HL-60 (cell line): ENCODE results near the gene FGF14.

Experiments used
- CTCF ChIP-seq: IDR thresholded peaks from one replicate; pipeline ENCODE4 v1.5.1; 2011; ENCODE audit warnings: low read length, control low read depth, inconsistent platforms; ENCODE audit not compliant: insufficient read depth
- GABPA ChIP-seq: IDR thresholded peaks from 2 replicates; pipeline ENCODE4 v1.6.1; 2012; ENCODE audit warnings: low read depth
- POLR2AphosphoS5 ChIP-seq: IDR thresholded peaks from 2 replicates; pipeline ENCODE4 v1.6.1; 2012; ENCODE audit warnings: low read depth
- TF ChIP-seq, protein P1 (sequence below): IDR thresholded peaks from 2 replicates; pipeline ENCODE4 v1.6.1; 2012; ENCODE audit warnings: low read depth; ENCODE audit not compliant: insufficient replicate concordance

DNA sequence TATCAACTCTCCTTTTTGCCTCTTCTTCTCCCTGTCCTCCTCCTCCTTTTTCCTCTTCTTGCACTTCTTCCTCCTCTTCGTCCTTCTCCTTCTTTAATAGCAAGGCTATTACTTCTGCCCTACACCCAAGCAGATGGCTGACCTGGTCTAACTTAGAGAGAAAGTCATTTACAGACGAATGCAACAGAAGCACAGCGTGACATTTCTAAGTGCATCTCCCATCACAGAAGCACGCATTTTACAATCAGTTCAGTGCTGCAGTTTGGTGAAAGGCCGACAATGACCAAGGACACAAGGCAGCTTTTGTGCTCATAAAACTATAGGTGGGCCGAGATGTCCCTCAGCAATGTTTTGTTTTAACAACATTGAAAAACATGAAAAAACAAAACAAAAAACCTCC, 231.5 kb downstream of the FGF14 start:
- TF ChIP-seq CTCF (no peak), POLR2AphosphoS5 (no peak), GABPA (no peak)
- TF ChIP-seq, protein P1, sequence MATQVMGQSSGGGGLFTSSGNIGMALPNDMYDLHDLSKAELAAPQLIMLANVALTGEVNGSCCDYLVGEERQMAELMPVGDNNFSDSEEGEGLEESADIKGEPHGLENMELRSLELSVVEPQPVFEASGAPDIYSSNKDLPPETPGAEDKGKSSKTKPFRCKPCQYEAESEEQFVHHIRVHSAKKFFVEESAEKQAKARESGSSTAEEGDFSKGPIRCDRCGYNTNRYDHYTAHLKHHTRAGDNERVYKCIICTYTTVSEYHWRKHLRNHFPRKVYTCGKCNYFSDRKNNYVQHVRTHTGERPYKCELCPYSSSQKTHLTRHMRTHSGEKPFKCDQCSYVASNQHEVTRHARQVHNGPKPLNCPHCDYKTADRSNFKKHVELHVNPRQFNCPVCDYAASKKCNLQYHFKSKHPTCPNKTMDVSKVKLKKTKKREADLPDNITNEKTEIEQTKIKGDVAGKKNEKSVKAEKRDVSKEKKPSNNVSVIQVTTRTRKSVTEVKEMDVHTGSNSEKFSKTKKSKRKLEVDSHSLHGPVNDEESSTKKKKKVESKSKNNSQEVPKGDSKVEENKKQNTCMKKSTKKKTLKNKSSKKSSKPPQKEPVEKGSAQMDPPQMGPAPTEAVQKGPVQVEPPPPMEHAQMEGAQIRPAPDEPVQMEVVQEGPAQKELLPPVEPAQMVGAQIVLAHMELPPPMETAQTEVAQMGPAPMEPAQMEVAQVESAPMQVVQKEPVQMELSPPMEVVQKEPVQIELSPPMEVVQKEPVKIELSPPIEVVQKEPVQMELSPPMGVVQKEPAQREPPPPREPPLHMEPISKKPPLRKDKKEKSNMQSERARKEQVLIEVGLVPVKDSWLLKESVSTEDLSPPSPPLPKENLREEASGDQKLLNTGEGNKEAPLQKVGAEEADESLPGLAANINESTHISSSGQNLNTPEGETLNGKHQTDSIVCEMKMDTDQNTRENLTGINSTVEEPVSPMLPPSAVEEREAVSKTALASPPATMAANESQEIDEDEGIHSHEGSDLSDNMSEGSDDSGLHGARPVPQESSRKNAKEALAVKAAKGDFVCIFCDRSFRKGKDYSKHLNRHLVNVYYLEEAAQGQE, result no peak
